Daoy (cell line): ENCODE measurements around the gene AATF. TPM values are rescaled to one million over a fixed set of nuclear protein-coding genes. Genes with fewer than 3 reads are reported as not detected.

ENCODE experiments used
- DNase-seq: peaks from one replicate; pipeline ENCODE4 v3.0.0-alpha.2; 2015; ENCODE audit warnings: low read depth
- total RNA-seq: library from RNA; depleted of rRNA; stranded (reverse); fragments of >200 nt; shearing (Covaris generic); gene quantifications from 2 replicates; pipeline ENCODE4 v1.2.3, GENCODE V29; 2014

The AATF gene
- total RNA-seq, 1 experiment from 2014 or later, result 106 TPM

DNA sequence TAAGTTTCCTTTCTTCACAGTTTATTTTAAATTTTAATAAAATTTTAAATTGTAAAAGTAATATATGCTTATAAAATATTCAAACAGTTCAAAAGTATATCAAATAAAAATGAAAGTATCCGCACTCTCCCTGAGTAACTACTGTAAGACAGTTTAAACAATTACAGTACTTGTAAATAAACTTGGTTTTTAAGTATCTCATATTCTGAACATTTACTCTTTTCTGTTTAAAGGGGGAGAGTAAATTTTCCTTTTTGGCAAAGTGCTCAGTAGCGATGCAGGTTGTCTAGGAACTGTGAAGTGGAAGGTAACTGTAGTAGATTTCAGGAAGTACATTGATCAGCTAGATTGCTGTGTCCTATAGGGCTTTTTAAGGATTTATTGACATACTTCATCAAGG lies 28.8 kb downstream of the AATF start:
- no peak for DNase-seq

DNA sequence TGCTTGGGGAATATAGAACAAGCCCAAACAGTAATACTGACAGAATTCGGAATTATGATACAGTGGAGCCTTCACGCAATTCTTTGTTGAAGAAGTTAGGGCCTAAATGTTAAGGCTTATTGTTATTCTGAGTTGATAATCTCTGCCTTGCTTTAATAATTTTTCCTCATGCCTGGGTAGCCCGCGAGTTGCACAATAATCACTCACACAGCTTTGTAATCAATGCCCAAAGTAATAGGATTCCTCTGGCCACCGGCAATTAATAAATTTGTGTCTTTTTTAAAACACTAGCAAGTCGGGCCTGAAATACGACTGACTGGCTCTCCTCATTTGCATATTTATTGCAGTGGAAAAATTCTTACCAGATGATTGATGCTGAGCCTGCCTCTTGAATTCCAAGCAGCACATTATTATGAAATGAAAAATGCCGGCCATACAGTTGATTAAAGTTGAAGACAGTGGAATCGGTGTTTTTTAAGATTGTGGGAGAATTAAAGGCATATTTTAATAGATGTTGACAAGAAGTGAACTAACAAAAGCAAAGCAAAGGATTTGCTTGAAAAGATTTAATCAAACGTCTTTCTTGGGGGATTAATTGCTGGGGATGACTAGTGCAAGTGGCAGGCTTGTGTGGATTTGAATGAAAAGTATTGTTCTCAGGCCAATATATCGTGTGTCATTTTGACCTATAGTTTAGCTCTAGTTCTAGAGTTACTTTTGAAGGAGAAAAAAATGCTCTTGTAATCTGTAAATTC lies 30.2 kb downstream of the AATF start:
- DNase-seq, result no peak

- peak; percentile 2 for DNase-seq
Measured at GRCh38 chr17:36979565-36979941, 30.8 kb downstream of the AATF start.

DNA sequence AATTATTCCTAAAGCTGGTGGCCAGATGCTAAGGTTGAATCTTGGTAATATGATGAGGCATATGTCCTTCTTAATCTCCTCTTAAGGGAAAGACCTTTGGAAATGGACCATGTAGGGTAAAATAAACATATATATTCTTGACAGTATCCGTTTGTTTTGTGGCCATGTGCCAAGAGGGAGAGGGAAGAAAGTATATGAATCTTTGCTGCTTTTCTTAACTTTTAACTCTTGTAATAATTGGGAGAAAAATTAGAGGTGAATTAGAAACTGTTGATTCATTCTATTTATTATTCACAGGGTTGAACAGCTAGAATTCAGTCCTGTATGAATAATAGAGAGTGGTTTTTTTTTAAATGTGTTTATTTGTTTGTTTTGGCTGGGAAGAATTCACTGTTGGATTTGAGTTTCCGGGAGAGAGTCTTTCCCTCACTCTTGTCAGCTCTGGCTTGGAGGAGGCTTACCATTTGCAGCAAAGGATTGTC lies 31.6 kb downstream of the AATF start:
- DNase-seq, result peak; percentile 21

- DNase-seq, result no peak
Measured at GRCh38 chr17:36983618-36984017, 34.9 kb downstream of the AATF start.

DNA sequence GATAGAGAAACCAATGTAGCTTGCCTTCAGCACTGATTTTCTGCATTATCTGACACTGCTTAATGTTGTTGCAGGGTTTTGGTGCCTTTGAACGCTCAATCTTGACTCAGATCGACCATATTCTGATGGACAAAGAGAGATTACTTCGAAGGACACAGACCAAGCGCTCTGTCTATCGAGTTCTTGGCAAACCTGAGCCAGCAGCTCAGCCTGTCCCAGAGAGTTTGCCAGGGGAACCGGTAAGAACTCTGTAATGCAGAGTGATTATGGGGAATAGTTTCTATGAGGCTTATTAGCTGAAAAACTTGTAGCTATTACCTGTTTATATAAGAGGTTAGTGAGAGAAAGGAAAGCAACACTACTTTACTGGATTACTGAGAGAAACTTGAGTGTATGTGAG lies 40.4 kb downstream of the AATF start:
- no peak for DNase-seq

- no peak for DNase-seq
Measured at GRCh38 chr17:36992701-36993100, 43.9 kb downstream of the AATF start.

DNA sequence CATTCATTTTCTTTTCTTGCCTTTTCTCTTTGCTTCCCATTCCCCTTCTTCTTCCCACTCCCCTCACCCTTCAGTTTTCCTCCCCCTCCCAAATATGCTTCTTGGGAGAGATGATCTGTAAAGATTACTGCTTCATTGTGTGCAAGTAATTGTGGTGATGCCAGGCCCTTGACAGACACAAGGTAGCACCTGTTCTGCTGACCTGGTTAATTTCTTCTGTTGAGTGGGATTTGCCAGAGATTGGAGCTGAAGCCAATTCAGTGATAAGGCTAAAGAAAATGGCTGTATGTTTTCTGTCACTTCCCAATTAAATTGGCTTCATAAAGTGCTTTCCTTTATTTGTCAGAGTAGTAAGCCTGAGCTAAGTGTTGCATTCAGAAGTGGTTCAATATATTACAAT lies 44.5 kb downstream of the AATF start:
- no peak for DNase-seq

DNA sequence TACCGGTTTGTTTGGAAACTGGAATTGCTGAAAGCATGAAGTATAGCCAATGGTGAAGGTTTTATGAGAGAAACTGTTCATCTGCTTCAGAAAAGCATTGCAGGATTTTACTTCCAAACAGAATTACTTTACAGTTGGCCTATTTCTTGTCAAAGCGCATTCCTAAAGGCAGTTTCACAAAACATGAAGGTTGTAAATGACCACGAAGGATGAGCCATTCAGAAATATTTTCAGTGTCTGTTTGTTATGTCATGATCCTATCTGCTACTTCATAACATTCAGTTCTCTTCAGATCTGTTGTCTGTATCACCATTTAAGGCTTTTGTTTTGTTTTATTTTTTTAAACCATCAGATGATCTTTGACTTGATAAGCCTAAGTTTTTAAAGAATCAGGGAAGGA lies 45.7 kb downstream of the AATF start:
- no peak for DNase-seq

- no peak for DNase-seq
Measured at GRCh38 chr17:36999471-36999870, 50.7 kb downstream of the AATF start.

GRCh38 chr17:37016780-37017179 lies 68.0 kb downstream of the AATF start:
- DNase-seq, result no peak

GRCh38 chr17:37017404-37017803 lies 68.7 kb downstream of the AATF start:
- DNase-seq, result no peak

DNA sequence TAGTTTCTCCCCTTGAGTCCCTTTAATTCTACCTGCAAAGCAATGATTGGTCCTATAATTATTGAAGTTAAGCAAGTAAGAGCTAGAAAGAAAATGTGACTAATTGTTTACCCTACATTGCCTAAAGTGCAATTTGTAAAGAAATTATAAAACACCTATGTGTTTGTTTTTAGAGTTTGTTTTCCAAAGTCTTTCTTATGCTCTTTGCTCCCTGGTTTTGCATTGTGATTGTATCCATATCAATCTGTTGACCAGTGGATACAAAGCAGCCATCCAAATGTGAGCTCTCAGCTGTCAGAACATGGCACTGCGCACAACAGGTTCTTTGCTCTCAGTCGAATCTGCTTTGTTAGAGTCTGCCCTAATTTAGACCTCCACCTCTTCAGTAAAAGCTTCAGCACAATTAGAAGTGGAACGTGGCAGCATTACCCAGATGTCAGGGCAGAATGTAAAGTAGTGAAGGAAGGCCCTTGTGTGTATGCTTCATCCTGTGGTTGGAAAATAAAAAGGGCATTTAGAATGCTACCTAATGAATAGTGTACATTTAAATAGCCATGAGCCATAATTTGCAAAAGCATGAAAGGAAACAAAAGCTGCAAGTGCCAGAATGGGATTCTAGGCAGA lies 70.5 kb downstream of the AATF start:
- DNase-seq, result no peak

DNA sequence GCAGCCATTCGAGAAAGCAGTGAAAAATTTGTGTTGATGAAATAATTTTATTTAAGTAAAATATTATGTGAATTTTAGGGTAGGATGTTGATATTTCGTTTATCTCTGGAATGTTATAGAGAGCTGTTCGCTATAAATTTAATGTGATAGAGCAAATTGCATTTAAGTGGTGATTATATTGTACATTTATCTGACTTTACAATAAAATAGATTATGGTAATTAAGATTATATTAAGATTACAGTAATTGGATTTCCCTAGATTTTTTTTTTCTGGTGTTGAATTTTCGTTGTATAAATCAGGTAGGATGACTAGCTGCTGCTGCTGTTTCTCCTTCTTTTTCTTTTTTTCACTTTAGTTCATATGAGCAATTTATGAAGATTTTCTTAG lies 71.0 kb downstream of the AATF start:
- no peak for DNase-seq

GRCh38 chr17:37024181-37024637 lies 75.5 kb downstream of the AATF start:
- no peak for DNase-seq

- DNase-seq, result no peak
Measured at GRCh38 chr17:37025238-37025637, 76.5 kb downstream of the AATF start.

GRCh38 chr17:37025847-37026530 lies 77.2 kb downstream of the AATF start:
- DNase-seq, result no peak

GRCh38 chr17:37026531-37026869 lies 77.7 kb downstream of the AATF start:
- DNase-seq, result no peak

DNA sequence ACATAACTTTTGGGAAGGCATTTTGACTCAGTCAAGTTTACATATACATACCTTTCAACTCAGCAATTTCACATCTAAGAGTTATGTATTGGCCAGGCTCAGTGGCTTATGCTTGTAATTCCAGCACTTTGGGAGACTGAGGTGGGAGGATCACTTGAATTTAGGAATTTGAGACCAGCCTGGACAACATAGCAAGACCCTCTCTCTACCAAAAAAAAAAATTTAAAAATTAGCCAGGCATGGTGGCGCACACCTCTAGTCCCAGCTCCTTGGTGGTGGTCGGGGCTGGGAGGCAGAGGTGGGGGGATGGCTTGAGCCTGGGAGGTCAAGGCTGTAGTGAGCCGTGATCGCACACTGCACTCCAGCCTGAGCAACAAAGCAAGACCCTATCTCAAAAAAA lies 79.3 kb downstream of the AATF start:
- no peak for DNase-seq

DNA sequence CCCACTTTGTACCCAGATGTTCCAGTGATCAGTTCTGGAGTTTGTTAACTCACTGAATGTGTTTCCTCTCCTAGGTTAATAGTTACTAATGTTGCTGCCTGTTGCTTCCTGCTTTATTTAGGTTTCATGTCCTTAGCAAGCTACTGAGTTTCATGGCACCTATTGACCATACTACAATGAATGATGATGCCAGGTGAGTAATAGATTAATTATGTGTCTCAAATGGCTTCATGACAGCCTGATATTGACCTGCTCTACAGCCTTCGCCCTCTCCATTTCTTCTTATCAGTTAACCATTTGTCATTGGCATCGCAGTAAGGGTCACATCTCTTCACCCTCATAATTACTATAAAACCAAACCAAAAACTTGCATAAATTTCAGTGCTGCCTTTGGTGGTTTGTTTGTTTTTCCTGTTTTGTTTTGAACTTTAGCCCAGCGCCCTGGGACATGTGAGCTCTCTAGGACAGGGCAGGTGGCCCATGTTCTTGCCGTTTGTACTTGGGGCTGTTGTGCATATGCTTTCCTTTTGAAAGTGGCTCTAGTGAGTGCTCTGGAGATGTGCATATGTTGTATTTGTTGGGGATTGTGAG lies 82.8 kb downstream of the AATF start:
- DNase-seq, result no peak

DNA sequence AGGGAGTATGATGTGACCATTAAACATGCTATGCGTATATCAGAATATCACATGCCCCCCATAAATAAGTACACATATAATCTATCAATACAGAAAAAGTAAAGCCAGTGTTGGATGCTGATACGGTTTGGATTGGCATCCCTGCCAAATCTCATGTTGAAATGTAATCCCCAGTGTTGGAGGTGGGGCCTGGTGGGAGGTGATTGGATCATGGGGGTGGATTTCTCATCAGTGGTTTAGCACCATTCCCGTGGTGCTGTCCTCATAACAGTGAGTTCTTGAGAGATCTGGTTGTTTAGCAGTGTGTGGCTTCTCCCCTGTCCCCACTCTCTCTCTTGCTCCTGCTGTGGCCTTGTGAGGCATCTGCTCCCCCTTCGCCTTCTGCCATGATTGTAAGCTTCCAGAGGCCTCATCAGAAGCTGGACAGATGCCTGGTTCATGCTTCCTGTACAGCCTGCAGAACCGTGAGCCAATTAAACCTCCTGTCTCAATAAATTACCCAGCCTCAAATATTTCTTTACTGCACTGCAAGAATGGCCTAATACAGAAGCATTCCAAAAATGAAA lies 88.9 kb downstream of the AATF start:
- no peak for DNase-seq

GRCh38 chr17:37039269-37039668 lies 90.5 kb downstream of the AATF start:
- no peak for DNase-seq
